Central memory CD4-positive, alpha-beta T cell (primary cell): ENCODE results near the gene ALDH7A1.
"Not testable (repeated sequence)": the region's sequence is repeated elsewhere in the genome, so short reads cannot be mapped to it uniquely, and the experiment has no call there.

Experiments
- DNase-seq: peaks from one replicate; pipeline ENCODE4 v3.0.0; 2022

Gene ALDH7A1

GRCh38 chr5:126591549-126591948, 3.5 kb downstream of the ALDH7A1 start:
- no peak for DNase-seq

- no peak for DNase-seq
Observed at GRCh38 chr5:126589536-126590297, 5.3 kb downstream of the ALDH7A1 start.

- no peak for DNase-seq
Observed at GRCh38 chr5:126587551-126588390, 7.2 kb downstream of the ALDH7A1 start.

DNA sequence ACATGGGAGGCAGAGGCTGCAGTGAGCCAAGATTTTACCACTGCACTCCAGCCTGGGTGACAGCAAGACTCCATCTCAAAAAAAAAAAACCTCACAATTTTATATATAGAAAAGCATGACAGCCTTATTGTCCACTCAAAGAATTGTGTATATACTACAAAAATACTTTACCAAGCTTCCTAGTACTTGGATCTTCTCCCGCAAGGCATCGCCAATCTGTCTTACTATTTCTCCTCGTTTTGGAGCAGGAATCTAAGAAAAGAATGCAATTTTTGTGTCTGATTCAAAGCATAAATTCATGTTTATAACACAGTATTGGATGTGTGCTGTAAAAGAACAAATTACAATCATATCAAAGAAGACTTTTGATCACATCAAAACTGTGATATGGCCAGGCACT, 11.3 kb downstream of the ALDH7A1 start:
- DNase-seq = no peak

GRCh38 chr5:126579716-126580115, 15.3 kb downstream of the ALDH7A1 start:
- DNase-seq = no peak

DNA sequence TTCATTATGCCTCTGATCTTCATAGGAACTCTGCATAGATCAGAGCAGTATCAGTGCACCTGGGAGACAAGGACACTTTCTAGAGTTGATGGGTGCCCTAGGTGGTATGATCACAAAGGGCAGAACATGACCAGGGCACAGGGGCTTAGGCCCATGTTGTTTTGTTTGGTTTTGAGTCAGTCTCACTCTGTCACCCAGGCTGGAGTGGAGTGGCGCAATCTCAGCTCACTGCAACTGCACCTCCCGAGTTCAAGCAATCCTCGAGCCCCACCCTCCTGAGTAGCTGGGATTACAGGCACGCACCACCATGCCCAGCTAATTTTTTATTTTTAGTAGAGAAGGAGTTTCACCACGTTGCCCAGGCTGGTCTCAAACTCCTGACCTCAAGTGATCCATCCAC, 17.6 kb downstream of the ALDH7A1 start:
- no peak for DNase-seq

GRCh38 chr5:126576974-126577373, 18.0 kb downstream of the ALDH7A1 start:
- DNase-seq = no peak

DNA sequence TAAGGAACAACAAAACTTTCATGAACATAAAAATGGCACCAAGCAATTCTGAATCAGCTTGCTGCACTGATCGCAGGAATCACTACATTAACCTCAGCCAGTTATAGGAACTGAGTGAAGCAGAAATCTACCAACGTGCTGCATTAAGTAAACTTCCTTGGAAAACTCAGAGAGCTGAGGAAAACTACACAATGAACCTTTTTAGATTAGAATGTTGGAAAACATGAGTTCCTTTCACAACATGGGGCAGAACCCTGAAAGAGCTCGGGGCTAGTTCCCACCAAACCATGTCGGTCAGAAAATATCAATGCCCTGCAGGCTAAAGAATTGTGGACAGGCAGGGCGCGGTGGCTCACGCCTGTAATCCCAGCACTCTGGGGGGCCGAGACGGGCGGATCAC, 19.4 kb downstream of the ALDH7A1 start:
- DNase-seq = no peak

DNA sequence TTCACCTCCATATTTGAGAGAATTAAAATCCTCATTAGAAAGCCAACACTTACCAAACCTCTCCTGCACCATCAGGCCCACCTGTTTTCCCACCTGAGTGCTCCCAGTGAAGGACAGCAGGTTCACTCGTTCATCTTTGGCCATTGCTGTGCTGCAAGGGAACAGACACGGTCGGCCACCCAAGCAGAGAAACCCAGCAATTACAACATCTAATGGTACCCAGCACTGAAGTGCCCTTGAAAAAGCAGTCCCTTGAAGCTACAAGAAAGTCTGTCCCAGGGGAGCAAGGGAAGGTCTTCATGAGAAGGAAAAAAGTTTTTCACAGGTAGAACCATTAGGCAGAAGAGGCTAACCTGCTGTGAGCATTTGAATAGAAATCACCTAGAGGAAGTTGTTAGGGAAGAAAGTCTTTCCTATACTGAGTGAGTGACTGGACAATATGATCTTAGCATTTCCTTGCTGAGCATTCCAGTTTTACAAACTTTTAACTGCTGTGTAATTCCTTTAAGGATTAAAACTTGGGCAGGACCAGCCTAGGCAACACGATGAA, 26.7 kb downstream of the ALDH7A1 start:
- no peak for DNase-seq

DNA sequence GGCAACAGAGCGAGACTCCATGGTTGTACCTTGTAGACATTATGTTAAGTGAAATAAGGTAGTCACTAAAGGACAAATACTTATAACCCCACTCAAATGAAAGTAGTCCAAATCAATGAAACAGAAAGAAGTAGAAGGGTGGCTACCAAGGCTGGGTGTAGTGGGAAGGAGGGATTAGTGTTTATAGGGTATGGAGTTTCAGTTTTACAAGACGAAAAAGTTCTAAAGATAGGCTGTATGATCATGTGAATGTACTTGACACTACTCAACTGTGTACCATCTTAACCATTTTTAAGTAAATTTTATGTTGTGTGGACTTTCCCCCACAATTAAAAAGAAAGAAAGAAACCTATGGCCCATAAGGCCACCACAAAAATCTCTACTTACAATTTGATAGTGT, 32.2 kb downstream of the ALDH7A1 start:
- no peak for DNase-seq

- DNase-seq = no peak
Observed at GRCh38 chr5:126561908-126562307, 33.1 kb downstream of the ALDH7A1 start.

GRCh38 chr5:126555101-126555500, 39.9 kb downstream of the ALDH7A1 start:
- not testable (repeated sequence) for DNase-seq

- no peak for DNase-seq
Observed at GRCh38 chr5:126552614-126553013, 42.4 kb downstream of the ALDH7A1 start.

DNA sequence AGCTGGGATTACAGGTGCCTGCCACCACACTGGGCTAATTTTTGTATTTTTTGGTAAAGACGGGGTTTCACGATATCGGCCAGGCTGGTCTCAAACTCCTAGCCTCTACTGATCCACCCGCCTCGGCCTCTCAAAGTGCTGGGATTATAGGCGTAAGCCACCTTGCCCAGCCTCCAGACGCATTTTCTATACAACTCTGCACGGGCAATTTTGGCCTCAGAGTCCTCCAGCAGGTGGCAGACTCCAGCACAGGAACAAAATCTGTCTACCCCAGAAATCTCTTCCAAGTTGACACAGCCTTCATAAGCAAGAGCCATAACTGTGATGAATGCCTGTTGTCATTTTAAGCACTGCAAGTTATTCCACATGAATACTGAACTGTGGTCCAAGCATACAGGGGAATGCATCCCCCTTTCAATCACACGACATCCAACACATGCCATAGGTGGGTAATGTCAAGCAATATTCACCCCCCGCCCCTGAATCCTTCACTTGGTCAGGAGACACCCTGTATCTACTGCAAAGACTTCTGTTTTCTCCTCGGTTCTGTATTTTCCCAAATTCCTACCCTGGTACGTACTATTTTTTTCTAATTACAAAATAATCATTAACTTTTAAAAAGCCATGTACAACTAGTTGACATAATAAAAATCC, 50.8 kb downstream of the ALDH7A1 start:
- DNase-seq = peak; percentile 10

DNA sequence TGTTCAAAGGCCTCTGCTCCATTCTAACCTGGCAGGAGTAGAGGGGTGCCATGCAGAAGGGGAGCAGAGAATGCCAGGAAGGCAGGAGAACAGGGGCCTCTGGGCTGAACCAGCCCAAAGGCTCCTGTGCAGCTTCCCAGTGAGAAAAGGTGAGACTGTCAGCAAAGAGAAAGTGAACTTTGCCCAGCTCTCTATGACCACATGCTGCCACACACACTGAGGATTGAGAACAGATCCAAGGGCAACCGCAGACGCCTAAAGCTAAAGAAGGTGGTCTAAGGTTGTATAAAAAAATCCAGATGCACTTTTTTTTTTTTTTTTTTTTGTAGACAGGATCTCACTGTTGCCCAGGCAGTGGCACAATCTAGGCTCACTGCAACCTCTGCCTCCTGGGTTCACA, 51.4 kb downstream of the ALDH7A1 start:
- DNase-seq = no peak

DNA sequence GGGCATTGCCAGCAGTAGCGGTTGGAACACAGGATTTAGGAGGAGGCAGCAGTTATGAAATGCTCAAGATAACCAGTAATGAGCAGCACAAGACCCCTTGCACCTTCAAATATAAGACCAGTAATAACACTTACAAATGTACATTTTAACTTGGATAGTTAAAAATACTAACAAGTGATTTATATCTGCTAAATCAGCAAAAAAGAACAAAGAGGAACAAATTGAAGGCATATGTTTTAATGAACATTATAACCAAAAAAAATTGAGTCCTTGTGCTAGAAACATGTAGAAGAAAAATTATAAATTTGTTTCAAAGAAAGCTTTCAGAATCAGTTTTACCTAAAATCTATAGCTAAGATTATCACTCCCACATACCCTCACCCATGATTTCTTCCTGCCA, 52.0 kb downstream of the ALDH7A1 start:
- no peak for DNase-seq

DNA sequence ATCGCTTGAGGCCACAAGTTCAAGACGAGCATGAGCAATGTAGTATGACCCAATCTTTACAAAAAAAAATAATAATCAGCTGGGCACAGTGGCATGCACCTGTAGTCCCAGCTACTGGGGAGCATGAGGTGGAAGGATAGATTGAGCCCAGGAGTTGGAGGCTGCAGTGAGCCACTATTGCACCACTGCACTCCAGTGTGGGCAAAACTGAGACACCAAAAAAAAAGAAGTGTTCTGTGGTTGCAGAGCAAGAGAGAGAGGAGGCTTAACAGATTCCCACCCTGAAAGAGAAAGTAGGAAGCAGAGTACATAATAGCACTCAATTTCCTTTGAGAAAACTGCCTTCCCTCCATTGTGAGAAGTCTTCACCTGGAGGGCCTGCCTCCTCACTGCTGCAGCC, 52.6 kb downstream of the ALDH7A1 start:
- no peak for DNase-seq

DNA sequence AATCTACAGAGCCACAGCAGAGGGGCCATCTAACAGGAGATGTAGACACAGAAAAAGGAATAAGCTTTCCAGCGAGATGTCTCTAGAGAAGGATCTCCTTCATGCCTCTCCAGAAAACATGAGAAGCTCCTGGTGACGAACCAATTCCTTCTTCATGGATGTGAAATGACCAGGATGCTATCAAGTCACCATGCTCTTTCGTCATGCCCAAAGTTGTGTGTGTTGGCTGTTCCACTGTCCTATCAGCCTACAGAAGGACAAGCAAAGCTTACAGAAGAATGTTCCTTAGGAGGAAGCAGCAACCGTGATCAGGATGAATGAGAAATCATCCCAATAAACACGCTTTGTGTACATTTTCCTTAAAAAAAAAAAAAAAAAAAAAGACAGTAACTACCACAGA, 54.4 kb downstream of the ALDH7A1 start:
- DNase-seq = no peak

DNA sequence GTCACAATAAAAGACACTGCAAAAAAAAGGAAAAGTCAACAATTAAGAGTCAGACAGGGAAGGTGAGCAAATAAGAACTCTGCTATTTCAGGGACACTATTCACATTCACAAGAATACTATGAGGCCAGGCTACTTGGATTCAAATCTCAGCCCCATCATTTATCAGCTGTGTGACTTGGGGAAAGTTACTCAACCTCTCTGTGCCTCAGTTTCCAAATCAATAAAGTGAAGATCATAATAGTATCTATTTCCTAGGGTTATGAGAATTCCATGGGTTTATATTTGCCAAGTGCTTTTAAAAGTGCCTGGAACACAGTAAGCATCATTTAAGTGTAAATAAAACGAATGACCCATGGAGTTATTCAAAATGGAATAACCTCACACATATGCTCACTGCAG, 56.4 kb downstream of the ALDH7A1 start:
- no peak for DNase-seq

- DNase-seq = no peak
Observed at GRCh38 chr5:126536874-126537273, 58.1 kb downstream of the ALDH7A1 start.

DNA sequence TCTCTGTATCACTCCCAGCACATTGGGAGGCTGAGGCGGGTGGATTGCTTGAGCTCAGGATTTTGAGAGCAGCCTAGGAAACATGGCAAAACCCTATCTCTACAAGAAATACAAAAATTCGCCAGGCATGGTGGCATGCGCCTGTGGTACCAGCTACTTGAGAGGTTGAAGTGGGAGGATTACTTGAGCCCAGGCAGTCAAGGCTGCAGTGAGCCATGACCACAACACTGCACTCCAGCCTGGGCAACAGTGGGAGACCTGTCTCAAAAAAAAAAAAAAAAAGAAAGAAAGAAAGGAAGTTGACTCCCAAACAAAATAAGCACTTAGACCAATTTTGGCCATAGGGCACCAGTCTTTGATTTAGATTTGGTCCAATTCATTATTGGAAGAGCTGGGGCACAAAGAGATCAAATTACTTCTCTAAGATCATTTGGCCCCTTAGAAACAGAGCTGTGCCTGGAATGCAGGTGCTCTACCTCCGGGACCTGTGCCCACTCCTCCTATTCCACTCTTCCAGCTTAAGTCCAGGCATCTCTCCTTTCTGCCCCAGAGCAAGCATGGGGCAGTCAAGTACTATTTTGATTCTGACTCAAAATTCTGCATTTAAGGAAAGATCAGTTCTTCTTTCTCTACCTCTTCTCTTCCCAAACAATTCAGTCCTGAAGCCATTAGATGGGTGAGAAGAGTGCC, 59.0 kb downstream of the ALDH7A1 start:
- DNase-seq = no peak

DNA sequence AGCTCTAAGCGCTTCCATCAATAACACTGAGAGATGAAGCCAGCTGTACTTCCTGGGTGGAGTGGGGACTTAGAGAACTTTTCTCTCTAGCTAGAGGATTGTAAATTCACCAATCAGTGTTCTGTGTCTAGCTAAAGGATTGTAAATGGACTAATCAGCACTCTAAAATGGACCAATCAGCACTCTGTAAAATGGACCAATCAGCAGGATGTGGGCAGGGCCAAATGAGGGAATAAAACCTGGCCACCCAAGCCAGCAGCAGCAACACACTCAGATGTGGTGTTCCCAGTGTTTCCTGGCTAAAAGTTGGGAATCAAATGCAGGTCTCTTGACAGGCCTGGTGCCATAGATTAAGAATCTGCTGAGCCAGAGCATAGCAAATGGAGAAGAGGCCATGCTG, 60.5 kb downstream of the ALDH7A1 start:
- DNase-seq = no peak
